Hepatocyte (in vitro differentiated cells): ENCODE data around the gene PDK4. TPM values are rescaled to one million over a fixed set of nuclear protein-coding genes. Genes with fewer than 3 reads are reported as not detected.

Experiments
- DNase-seq: peaks from one replicate; pipeline ENCODE4 v3.0.0-alpha.2; 2016; ENCODE audit warnings: low spot score
- H2AFZ ChIP-seq: fragments of 200-600 bp; sonication (generic); 2 replicates; pipeline ENCODE4 v1.6.0; 2016; ENCODE audit warnings: antibody characterized with exemption, mild to moderate bottlenecking
- H3K27ac ChIP-seq: fragments of 200-600 bp; sonication (generic); 2 replicates; pipeline ENCODE4 v1.5.1; 2016; ENCODE audit warnings: mild to moderate bottlenecking
- H3K27me3 ChIP-seq: fragments of 200-600 bp; sonication (generic); 2 replicates; pipeline ENCODE4 v1.6.1; 2016
- H3K36me3 ChIP-seq: fragments of 200-600 bp; sonication (generic); replicated peaks from 2 replicates; pipeline ENCODE4 v1.5.1; 2016; ENCODE audit warnings: low read depth; ENCODE audit not compliant: insufficient read depth
- H3K4me1 ChIP-seq: fragments of 200-600 bp; sonication (generic); 2 replicates; pipeline ENCODE4 v1.5.1; 2016; ENCODE audit warnings: mild to moderate bottlenecking, moderate library complexity; ENCODE audit not compliant: insufficient read depth
- H3K4me2 ChIP-seq: fragments of 200-600 bp; sonication (generic); 2 replicates; pipeline ENCODE4 v1.6.0; 2016
- H3K4me3 ChIP-seq: fragments of 200-600 bp; sonication (generic); 2 replicates; pipeline ENCODE4 v1.5.1; 2016; ENCODE audit warnings: mild to moderate bottlenecking
- H3K79me2 ChIP-seq: fragments of 200-600 bp; sonication (generic); 2 replicates; pipeline ENCODE4 v1.6.0; 2017; ENCODE audit warnings: mild to moderate bottlenecking
- H3K9me2 ChIP-seq: fragments of 200-600 bp; sonication (generic); replicated peaks from 2 replicates; pipeline ENCODE4 v1.6.0; 2017; ENCODE audit warnings: mild to moderate bottlenecking; ENCODE audit not compliant: insufficient read depth
- H3K9me3 ChIP-seq: fragments of 200-600 bp; sonication (generic); 2 replicates; pipeline ENCODE4 v1.5.1; 2016; ENCODE audit warnings: low read depth, mild to moderate bottlenecking
- H4K20me1 ChIP-seq: fragments of 200-600 bp; sonication (generic); 2 replicates; pipeline ENCODE4 v1.6.0; 2016; ENCODE audit warnings: mild to moderate bottlenecking; ENCODE audit not compliant: insufficient read depth, poor library complexity, severe bottlenecking
- EZH2 ChIP-seq: fragments of 200-600 bp; sonication (generic); IDR thresholded peaks from 2 replicates; pipeline ENCODE4 v1.6.1; 2016; ENCODE audit warnings: antibody characterized with exemption, mild to moderate bottlenecking, borderline replicate concordance
- EZH2phosphoT487 ChIP-seq: fragments of 200-600 bp; sonication (generic); IDR thresholded peaks from one replicate; pipeline ENCODE4 v1.6.1; 2018; ENCODE audit warnings: antibody characterized with exemption, mild to moderate bottlenecking, low read depth, moderate library complexity; ENCODE audit not compliant: unreplicated experiment, severe bottlenecking
- WGBS: methylation state at CpG from one replicate; pipeline ENCODE4 v1.1.6; 2016; ENCODE audit warnings: low lambda C conversion rate; ENCODE audit errors: missing lambda C conversion rate; 5-methylcytosine and 5-hydroxymethylcytosine counted together
- polyA plus RNA-seq: library from polyadenylated mRNA; unstranded; fragments of >200 nt; fragmentation: Nextera tagmentation; extraction: Ambion mirVana; gene quantifications from 2 replicates; pipeline ENCODE4 v1.2.1, GENCODE V29; 2016
- total RNA-seq: library from RNA; depleted of rRNA; stranded (reverse); fragments of >200 nt; gene quantifications from 2 replicates; pipeline ENCODE4 v1.2.3, GENCODE V29; 2014
- TF ChIP-seq, protein P1 (sequence below): fragments of 200-600 bp; sonication (generic); IDR thresholded peaks from 2 replicates; pipeline ENCODE4 v1.5.1; 2016; ENCODE audit warnings: antibody characterized with exemption, mild to moderate bottlenecking; ENCODE audit not compliant: poor library complexity

The PDK4 gene
- total and polyA plus RNA-seq, 2 experiments from 2014 or later = 26.0 to 34.6 TPM

DNA sequence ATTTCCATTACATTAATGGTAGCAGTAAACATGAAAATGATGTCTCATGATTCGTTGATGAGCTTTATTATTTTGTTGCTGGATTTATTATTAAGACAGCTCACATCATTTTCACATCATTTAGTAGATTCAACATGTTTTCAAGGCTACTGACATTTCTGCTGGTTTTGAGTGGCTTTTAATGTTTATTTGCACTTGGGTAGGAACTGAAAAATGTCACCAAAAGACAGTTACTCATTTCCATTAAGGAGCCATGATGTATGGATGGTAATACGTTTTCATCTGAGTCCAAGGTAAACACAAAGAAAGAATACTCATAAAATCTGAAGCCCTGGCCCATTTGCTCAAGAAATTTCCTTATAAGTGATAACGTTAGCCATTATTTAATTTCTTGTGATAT, 14.8 kb downstream of the PDK4 start:
- H3K9me2 ChIP-seq = no peaks in the 10 kb centered on the region
- H3K27ac ChIP-seq = no peak overlapping the region
- no peak overlapping the region for H3K4me3 ChIP-seq
- H4K20me1 ChIP-seq = no peaks in the 10 kb centered on the region
- H3K79me2 ChIP-seq = no peaks in the 10 kb centered on the region
- WGBS = 54% methylated on average over 3 of the region's 3 CpGs
- no peak overlapping the region for H3K4me2 ChIP-seq
- DNase-seq = no peak
- H3K4me1 ChIP-seq = no peaks in the 10 kb centered on the region
- TF ChIP-seq EZH2phosphoT487 (no peak), EZH2 (no peak)
- TF ChIP-seq, protein P1, sequence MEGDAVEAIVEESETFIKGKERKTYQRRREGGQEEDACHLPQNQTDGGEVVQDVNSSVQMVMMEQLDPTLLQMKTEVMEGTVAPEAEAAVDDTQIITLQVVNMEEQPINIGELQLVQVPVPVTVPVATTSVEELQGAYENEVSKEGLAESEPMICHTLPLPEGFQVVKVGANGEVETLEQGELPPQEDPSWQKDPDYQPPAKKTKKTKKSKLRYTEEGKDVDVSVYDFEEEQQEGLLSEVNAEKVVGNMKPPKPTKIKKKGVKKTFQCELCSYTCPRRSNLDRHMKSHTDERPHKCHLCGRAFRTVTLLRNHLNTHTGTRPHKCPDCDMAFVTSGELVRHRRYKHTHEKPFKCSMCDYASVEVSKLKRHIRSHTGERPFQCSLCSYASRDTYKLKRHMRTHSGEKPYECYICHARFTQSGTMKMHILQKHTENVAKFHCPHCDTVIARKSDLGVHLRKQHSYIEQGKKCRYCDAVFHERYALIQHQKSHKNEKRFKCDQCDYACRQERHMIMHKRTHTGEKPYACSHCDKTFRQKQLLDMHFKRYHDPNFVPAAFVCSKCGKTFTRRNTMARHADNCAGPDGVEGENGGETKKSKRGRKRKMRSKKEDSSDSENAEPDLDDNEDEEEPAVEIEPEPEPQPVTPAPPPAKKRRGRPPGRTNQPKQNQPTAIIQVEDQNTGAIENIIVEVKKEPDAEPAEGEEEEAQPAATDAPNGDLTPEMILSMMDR = no peak
- H2AFZ ChIP-seq = no peak overlapping the region
- H3K27me3 ChIP-seq = no peaks in the 10 kb centered on the region
- no peaks in the 10 kb centered on the region for H3K9me3 ChIP-seq
- H3K36me3 ChIP-seq = no peaks in the 10 kb centered on the region

DNA sequence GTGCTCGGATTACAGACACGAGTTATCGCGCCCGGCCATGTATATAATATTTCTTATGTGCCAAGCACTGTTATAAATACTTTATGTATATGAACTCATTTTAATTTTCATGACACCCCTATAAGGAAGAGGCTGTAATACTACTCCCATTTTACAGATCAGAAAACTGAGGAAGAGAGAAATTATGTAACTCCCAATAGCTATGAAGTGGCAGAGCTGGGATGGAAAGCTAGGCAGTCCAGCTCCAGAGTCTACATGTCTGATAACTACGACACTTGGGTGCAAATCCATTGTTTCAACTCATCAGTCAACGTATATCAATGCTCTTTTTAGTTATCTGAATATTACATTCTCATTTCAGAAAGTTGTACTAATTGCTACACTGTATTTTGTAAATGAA, 17.0 kb downstream of the PDK4 start:
- Histone ChIP-seq H4K20me1 (no peaks in the 10 kb centered on the region), H3K4me2 (no peak overlapping the region), H2AFZ (no peak overlapping the region), H3K36me3 (no peaks in the 10 kb centered on the region), H3K9me2 (no peaks in the 10 kb centered on the region), H3K79me2 (no peaks in the 10 kb centered on the region), H3K9me3 (no peaks in the 10 kb centered on the region), H3K4me1 (no peaks in the 10 kb centered on the region), H3K27me3 (no peaks in the 10 kb centered on the region), H3K27ac (no peak overlapping the region), H3K4me3 (no peak overlapping the region)
- 94% methylated on average over 7 of the region's 7 CpGs for WGBS
- no peak for TF ChIP-seq EZH2
- TF ChIP-seq, protein P1 = no peak
- no peak for TF ChIP-seq EZH2phosphoT487
- DNase-seq = no peak

DNA sequence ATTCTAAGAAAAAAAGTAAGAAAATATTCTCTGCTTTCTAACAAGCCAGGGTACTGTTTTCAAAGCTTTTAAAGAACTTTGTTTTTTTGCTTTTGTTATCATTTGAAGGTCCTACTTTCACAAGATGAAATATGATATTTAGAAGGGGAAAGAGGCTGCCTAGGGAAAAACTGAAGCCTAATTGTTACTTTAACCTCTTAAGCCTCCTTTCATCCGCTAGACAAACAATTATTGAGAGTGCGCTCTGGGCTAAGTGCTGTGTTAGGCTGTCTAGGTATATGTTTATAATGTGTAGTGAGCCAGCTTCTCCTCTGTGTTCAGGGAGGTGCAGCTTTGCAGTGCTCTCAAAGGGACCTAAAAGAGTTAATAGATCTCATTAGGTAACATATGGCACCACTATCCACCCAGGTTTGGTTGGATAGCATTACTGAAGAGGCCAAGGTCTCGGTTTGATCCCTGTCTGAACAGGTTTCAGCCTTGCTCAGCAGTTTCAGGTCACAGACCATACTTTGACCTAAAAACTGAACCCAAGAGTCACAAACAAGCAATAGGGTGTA, 17.9 kb downstream of the PDK4 start:
- H3K79me2 ChIP-seq = no peaks in the 10 kb centered on the region
- no peaks in the 10 kb centered on the region for H4K20me1 ChIP-seq
- H3K4me3 ChIP-seq = no peak overlapping the region
- H3K27ac ChIP-seq = no peak overlapping the region
- H3K36me3 ChIP-seq = no peaks in the 10 kb centered on the region
- no peaks in the 10 kb centered on the region for H3K27me3 ChIP-seq
- no peaks in the 10 kb centered on the region for H3K9me3 ChIP-seq
- WGBS = 33% methylated on average over 3 of the region's 3 CpGs
- no peaks in the 10 kb centered on the region for H3K4me1 ChIP-seq
- no peak overlapping the region for H3K4me2 ChIP-seq
- peak overlapping the region; percentile 26 for H2AFZ ChIP-seq
- TF ChIP-seq, protein P1 = no peak
- TF ChIP-seq EZH2 = no peak
- no peak for TF ChIP-seq EZH2phosphoT487
- no peaks in the 10 kb centered on the region for H3K9me2 ChIP-seq
- peak; percentile 7 for DNase-seq

DNA sequence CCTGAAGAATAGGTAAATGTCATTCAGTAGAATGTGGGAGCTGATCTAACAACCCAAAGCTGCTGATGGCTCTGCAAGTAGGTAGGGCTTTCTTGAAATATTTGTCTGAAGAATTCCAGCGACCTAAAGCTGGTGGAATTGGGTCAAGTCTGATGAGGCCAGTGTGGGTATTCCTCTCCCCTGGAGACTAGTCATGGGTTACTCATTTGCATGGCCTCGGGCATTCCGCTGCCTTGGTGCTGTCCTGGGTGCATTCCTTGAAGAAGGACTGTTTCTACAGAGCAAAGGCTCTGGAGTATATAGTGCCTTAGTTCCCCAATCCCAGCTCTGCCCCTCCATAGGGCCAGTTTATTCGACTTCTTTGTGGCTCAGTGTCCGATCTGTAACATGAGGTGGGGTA, 19.2 kb downstream of the PDK4 start:
- no peak overlapping the region for H3K27ac ChIP-seq
- H3K9me2 ChIP-seq = no peaks in the 10 kb centered on the region
- TF ChIP-seq, protein P1 = no peak
- TF ChIP-seq EZH2 = no peak
- no peak for TF ChIP-seq EZH2phosphoT487
- H3K36me3 ChIP-seq = no peaks in the 10 kb centered on the region
- H3K4me3 ChIP-seq = no peak overlapping the region
- no peak overlapping the region for H3K4me2 ChIP-seq
- H3K27me3 ChIP-seq = no peaks in the 10 kb centered on the region
- no peak for DNase-seq
- no peak overlapping the region for H2AFZ ChIP-seq
- H4K20me1 ChIP-seq = no peaks in the 10 kb centered on the region
- 79% methylated on average over 5 of the region's 5 CpGs for WGBS
- H3K79me2 ChIP-seq = no peaks in the 10 kb centered on the region
- no peaks in the 10 kb centered on the region for H3K4me1 ChIP-seq
- H3K9me3 ChIP-seq = no peaks in the 10 kb centered on the region
